ENCODE measurements around the gene FHIT. TPM values are rescaled to one million over a fixed set of nuclear protein-coding genes. Genes with fewer than 3 reads are reported as not detected.
"Not testable (repeated sequence)": the region's sequence is repeated elsewhere in the genome, so short reads cannot be mapped to it uniquely, and the experiment has no call there.

The FHIT gene
- total and polyA plus RNA-seq, 9 donors = 5.1 to 11.8 (median 9.5) TPM

- TF ChIP-seq CTCF (IDR thresholded peaks at IDR 0.05) = no peak
- WGBS, 3 donors = 38 to 41% (median 41%) methylated on average over 1 of the region's 1 CpG
Measured at GRCh38 chr3:61055447-61055846, 195.8 kb downstream of the FHIT start.

GRCh38 chr3:61053781-61054496 is 197.3 kb downstream of the FHIT start:
- no peaks in the 10 kb centered on the region for H3K9me3 ChIP-seq
- no peak overlapping the region for H3K27ac ChIP-seq
- WGBS, 3 donors = 88 to 97% (median 88%) methylated on average over 2 of the region's 2 CpGs
- H3K36me3 ChIP-seq = no peaks in the 10 kb centered on the region
- DNase-seq = no peak
- H3K4me3 ChIP-seq = no peak overlapping the region
- no peaks in the 10 kb centered on the region for H3K4me1 ChIP-seq (ENCODE audit: insufficient read depth)
- intact Hi-C loops (cut with DNase I) = no loop called here
- TF ChIP-seq EP300 (IDR thresholded peaks at IDR 0.05) (no peak), CTCF (IDR thresholded peaks at IDR 0.05) (no peak), POLR2A (IDR thresholded peaks at IDR 0.05) (no peak)
- H3K27me3 ChIP-seq = no peaks in the 10 kb centered on the region

More at GRCh38 chr3:61055447-61055846, 195.8 kb downstream of the FHIT start:
- intact Hi-C loops (cut with DNase I) = no loop called here
- H3K36me3 ChIP-seq = no peaks in the 10 kb centered on the region
- H3K27ac ChIP-seq = no peak overlapping the region
- no peak overlapping the region for H3K4me3 ChIP-seq
- DNase-seq = no peak
- H3K27me3 ChIP-seq = no peaks in the 10 kb centered on the region
- no peaks in the 10 kb centered on the region for H3K9me3 ChIP-seq
- no peaks in the 10 kb centered on the region for H3K4me1 ChIP-seq (ENCODE audit: insufficient read depth)

GRCh38 chr3:61052851-61053250 is 198.4 kb downstream of the FHIT start:
- no peak for DNase-seq
- H3K9me3 ChIP-seq = no peaks in the 10 kb centered on the region
- TF ChIP-seq EP300 (IDR thresholded peaks at IDR 0.05) (no peak), POLR2A (IDR thresholded peaks at IDR 0.05) (no peak), CTCF (IDR thresholded peaks at IDR 0.05) (no peak)
- no peak overlapping the region for H3K27ac ChIP-seq
- 98 to 100% (median 100%) methylated on average over 1 of the region's 1 CpG for WGBS, 3 donors
- H3K4me3 ChIP-seq = no peak overlapping the region
- no peaks in the 10 kb centered on the region for H3K36me3 ChIP-seq
- intact Hi-C loops (cut with DNase I) = no loop called here
- H3K27me3 ChIP-seq = no peaks in the 10 kb centered on the region
- H3K4me1 ChIP-seq (ENCODE audit: insufficient read depth) = no peaks in the 10 kb centered on the region

- WGBS, 3 donors = 45 to 59% (median 58%) methylated on average over 1 of the region's 1 CpG
- no peaks in the 10 kb centered on the region for H3K4me1 ChIP-seq (ENCODE audit: insufficient read depth)
- H3K9me3 ChIP-seq = no peaks in the 10 kb centered on the region
- H3K27me3 ChIP-seq = no peaks in the 10 kb centered on the region
- H3K36me3 ChIP-seq = no peaks in the 10 kb centered on the region
- DNase-seq = no peak
- H3K4me3 ChIP-seq = no peak overlapping the region
- H3K27ac ChIP-seq = no peak overlapping the region
- intact Hi-C loops (cut with DNase I) = no loop called here
- TF ChIP-seq POLR2A (IDR thresholded peaks at IDR 0.05) = no peak
- TF ChIP-seq EP300 (IDR thresholded peaks at IDR 0.05) = no peak
- no peak for TF ChIP-seq CTCF (IDR thresholded peaks at IDR 0.05)
Measured at GRCh38 chr3:61051666-61052065, 199.6 kb downstream of the FHIT start.

- H3K4me3 ChIP-seq; H3K9me3 ChIP-seq; H3K27me3 ChIP-seq; H3K36me3 ChIP-seq; intact Hi-C loops (cut with DNase I); DNase-seq; H3K27ac ChIP-seq; H3K4me1 ChIP-seq (ENCODE audit: insufficient read depth): not testable (repeated sequence)
- WGBS, 3 donors = 75 to 85% (median 80%) methylated on average over 1 of the region's 1 CpG
Measured at GRCh38 chr3:61045169-61045568, 206.1 kb downstream of the FHIT start.

Data from ovary (tissue), 9 donors.